Adipocyte (in vitro differentiated cells): ENCODE data around the gene ATXN7L1.

ENCODE experiments used
- DNase-seq: peaks from one replicate; pipeline ENCODE4 v3.0.0-alpha.2; 2015; ENCODE audit warnings: low read depth
- H3K27me3 ChIP-seq: replicated peaks from 2 replicates; pipeline ENCODE4 v1.7.0; 2013; ENCODE audit warnings: mild to moderate bottlenecking, low read length, moderate library complexity; ENCODE audit not compliant: control insufficient read depth, insufficient read depth
- H3K36me3 ChIP-seq: 2 replicates; pipeline ENCODE4 v1.7.0; 2013; ENCODE audit warnings: low read length, mild to moderate bottlenecking, moderate library complexity; ENCODE audit not compliant: control insufficient read depth, insufficient read depth, severe bottlenecking
- H3K4me1 ChIP-seq: 2 replicates; pipeline ENCODE4 v1.7.0; 2013; ENCODE audit warnings: mild to moderate bottlenecking, low read length, moderate library complexity; ENCODE audit not compliant: control insufficient read depth, insufficient read depth
- H3K4me3 ChIP-seq: 2 replicates; pipeline ENCODE4 v1.7.0; 2013; ENCODE audit warnings: mild to moderate bottlenecking, low read length, moderate library complexity
- H3K9ac ChIP-seq: 2 replicates; pipeline ENCODE4 v1.7.0; 2013; ENCODE audit warnings: mild to moderate bottlenecking, low read length, moderate library complexity
- H3K9me3 ChIP-seq: 2 replicates; pipeline ENCODE4 v1.7.0; 2013; ENCODE audit warnings: mild to moderate bottlenecking, low read length, moderate library complexity; ENCODE audit not compliant: control insufficient read depth

The ATXN7L1 gene

GRCh38 chr7:105672801-105673200 is 203.6 kb downstream of the ATXN7L1 start:
- no peak for DNase-seq
- no peaks in the 10 kb centered on the region for H3K36me3 ChIP-seq
- H3K9me3 ChIP-seq = no peaks in the 10 kb centered on the region
- H3K4me3 ChIP-seq = no peak overlapping the region
- no peaks in the 10 kb centered on the region for H3K27me3 ChIP-seq
- H3K9ac ChIP-seq = no peak overlapping the region
- H3K4me1 ChIP-seq = peaks cover 20% of the 10 kb centered on the region

GRCh38 chr7:105666324-105666723 is 210.1 kb downstream of the ATXN7L1 start:
- Histone ChIP-seq H3K36me3 (peaks cover 9% of the 10 kb centered on the region), H3K9ac (no peak overlapping the region), H3K4me3 (no peak overlapping the region), H3K27me3 (no peaks in the 10 kb centered on the region), H3K4me1 (no peaks in the 10 kb centered on the region), H3K9me3 (no peaks in the 10 kb centered on the region)
- DNase-seq = no peak

GRCh38 chr7:105665684-105666083 is 210.7 kb downstream of the ATXN7L1 start:
- Histone ChIP-seq H3K4me1 (no peaks in the 10 kb centered on the region), H3K9ac (no peak overlapping the region), H3K36me3 (peaks cover 13% of the 10 kb centered on the region), H3K9me3 (no peaks in the 10 kb centered on the region), H3K4me3 (no peak overlapping the region), H3K27me3 (no peaks in the 10 kb centered on the region)
- no peak for DNase-seq

DNA sequence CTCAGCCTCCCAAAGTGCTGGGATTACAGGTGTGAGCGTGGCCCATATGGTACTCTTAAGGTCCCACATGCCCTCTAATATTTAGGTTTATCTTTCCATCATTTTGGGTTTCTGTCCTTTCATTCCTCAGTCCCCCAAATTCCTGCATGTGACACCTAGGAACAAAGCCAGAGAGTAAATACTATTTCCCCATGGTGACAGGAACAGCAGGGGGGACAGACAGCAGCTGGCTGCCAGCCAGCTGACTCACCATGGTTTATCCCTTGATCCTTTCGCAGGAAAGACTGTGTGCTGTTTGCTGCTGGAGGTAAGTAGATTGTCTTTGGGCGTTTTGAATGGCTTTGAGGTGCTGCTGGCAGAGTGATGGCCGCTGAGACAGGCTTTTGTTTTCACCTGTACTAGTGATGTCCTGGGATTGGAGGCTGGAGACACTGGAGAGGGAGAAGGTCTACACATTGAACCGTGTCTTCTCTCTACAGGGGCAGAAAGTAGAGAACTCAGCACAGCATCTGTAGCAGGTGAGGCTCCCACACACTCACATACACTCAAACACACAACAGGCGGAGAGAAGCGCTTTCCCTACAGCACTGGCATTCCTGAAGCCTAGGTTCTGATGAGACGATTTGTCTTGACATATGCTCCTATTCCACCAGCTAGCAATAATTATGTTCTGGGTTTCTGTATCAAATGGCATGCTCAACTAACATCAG is 211.4 kb downstream of the ATXN7L1 start:
- no peak for DNase-seq
- Histone ChIP-seq H3K9me3 (no peaks in the 10 kb centered on the region), H3K27me3 (no peaks in the 10 kb centered on the region), H3K4me3 (no peak overlapping the region), H3K9ac (no peak overlapping the region), H3K4me1 (no peaks in the 10 kb centered on the region), H3K36me3 (peaks cover 16% of the 10 kb centered on the region)

DNA sequence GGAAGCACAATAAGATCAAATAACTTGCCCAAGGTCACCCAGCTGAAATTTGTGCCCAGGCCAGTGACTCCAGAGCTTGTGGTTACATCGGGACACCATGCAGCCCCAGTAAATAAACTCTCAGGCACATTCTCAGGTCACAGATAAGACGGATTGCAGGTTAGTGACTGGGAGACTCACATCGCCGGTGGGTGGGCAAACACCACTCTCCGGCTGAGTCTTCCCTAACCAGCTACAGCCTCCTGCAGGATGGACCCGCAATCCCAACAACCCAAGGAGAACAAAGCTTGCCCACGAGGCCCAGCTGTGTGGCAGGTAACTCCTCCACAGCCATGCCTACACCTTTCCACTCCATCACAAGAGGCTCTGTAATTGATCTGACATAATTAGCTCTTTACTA is 213.4 kb downstream of the ATXN7L1 start:
- no peaks in the 10 kb centered on the region for H3K27me3 ChIP-seq
- DNase-seq = no peak
- no peak overlapping the region for H3K9ac ChIP-seq

GRCh38 chr7:105661625-105662024 is 214.8 kb downstream of the ATXN7L1 start:
- H3K4me1 ChIP-seq = no peaks in the 10 kb centered on the region
- no peak overlapping the region for H3K4me3 ChIP-seq
- peaks cover 24% of the 10 kb centered on the region for H3K36me3 ChIP-seq
- H3K9me3 ChIP-seq = no peaks in the 10 kb centered on the region
- no peak for DNase-seq
- H3K9ac ChIP-seq = no peak overlapping the region
- no peaks in the 10 kb centered on the region for H3K27me3 ChIP-seq

More for the DNA sequence above, 213.4 kb downstream of the ATXN7L1 start:
- Histone ChIP-seq H3K36me3 (peaks cover 24% of the 10 kb centered on the region), H3K4me1 (no peaks in the 10 kb centered on the region), H3K4me3 (no peak overlapping the region), H3K9me3 (no peaks in the 10 kb centered on the region)

DNA sequence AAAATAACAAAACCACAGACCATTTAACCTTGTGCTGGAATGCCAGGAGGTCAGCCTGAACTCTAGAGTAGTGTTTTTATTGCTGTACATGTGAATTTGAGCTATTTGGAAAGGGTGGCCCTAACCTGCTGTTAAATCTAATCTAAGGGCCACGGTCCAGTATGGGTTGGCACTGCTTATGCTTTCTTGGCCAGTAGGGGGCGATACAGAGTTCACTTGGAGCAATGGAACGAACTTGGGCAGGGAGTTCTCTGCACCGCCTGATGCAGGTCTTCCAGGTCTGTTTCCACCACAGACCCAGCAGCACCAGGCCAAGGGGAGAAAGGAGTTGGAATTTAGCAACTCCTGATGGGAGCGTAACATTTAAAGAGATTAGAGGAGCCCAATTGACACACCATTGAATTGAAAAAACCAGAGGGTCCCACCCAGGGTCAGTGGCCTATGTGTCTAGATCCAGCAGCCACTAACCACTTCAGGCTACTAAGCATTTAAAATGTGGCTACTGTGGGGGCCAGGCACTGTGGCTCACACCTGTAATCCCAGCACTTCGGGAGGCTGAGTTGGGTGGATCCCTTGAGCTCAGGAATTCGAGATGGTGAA is 219.4 kb downstream of the ATXN7L1 start:
- H3K27me3 ChIP-seq = no peaks in the 10 kb centered on the region
- no peak overlapping the region for H3K4me3 ChIP-seq
- peaks cover 14% of the 10 kb centered on the region for H3K36me3 ChIP-seq
- H3K9me3 ChIP-seq = no peaks in the 10 kb centered on the region
- DNase-seq = peak; percentile 35
- peaks cover 16% of the 10 kb centered on the region for H3K4me1 ChIP-seq
- no peak overlapping the region for H3K9ac ChIP-seq

DNA sequence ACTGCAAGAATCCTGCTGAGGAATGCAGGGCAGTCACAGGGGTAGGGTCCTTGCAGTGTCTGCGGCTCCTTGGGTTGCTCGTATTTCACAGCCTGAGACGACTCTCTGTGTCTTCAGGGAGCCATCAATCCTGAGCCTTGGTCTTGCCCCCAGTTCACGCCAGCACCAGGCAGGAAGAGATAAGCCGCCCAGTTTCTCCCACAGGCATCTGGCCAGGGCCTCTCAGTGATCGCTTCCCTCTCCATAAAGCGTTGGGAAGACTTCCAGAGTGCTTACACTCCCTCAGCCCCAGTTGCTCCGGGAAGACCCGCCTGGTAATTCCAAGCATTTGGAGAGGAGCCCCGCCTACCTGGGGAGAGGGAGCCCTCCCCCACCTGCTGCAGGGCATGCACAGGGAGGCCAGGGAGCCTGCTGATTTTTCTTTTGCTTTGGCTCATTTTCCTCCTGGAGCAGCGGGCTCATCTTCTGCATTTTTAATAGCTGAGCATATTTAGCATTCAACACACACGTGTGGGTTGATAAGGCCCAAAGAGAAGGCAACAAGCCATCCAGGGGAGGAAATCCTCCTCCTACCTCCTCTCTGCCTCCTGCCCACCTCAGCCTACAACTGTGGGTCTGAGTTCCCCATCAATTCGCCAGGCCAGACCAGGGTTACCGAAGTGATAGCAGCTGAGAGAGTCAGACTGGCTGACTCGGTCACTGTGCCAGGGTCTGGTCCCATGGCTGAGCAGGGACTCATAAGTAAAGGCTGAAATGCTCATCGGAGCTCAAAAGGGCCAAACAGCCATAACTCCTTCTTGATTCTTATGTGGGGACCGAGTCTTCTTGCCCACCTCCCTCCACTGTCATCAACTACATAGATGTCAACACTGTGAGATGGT is 220.7 kb downstream of the ATXN7L1 start:
- peaks cover 16% of the 10 kb centered on the region for H3K4me1 ChIP-seq
- no peak overlapping the region for H3K9ac ChIP-seq
- H3K27me3 ChIP-seq = no peaks in the 10 kb centered on the region
- peaks cover 11% of the 10 kb centered on the region for H3K36me3 ChIP-seq
- no peak for DNase-seq
- no peaks in the 10 kb centered on the region for H3K9me3 ChIP-seq
- H3K4me3 ChIP-seq = no peak overlapping the region

- peak; percentile 38 for DNase-seq
These were observed 221.3 kb downstream of the ATXN7L1 start for GRCh38 chr7:105655067-105655466.

GRCh38 chr7:105654095-105654686 is 222.2 kb downstream of the ATXN7L1 start:
- H3K36me3 ChIP-seq = peaks cover 1% of the 10 kb centered on the region
- no peak overlapping the region for H3K4me3 ChIP-seq
- peaks cover 28% of the 10 kb centered on the region for H3K4me1 ChIP-seq
- no peak overlapping the region for H3K9ac ChIP-seq
- H3K9me3 ChIP-seq = no peaks in the 10 kb centered on the region
- DNase-seq = no peak
- H3K27me3 ChIP-seq = no peaks in the 10 kb centered on the region

More at GRCh38 chr7:105655067-105655466, 221.3 kb downstream of the ATXN7L1 start:
- H3K4me3 ChIP-seq = no peak overlapping the region
- H3K9ac ChIP-seq = no peak overlapping the region
- peaks cover 9% of the 10 kb centered on the region for H3K36me3 ChIP-seq
- no peaks in the 10 kb centered on the region for H3K27me3 ChIP-seq
- H3K4me1 ChIP-seq = peaks cover 19% of the 10 kb centered on the region
- no peaks in the 10 kb centered on the region for H3K9me3 ChIP-seq
